ENCODE results near the gene GOLGA8H. TPM values are rescaled to one million over a fixed set of nuclear protein-coding genes. Genes with fewer than 3 reads are reported as not detected.
A peak's percentile ranks its signal among the peaks of the same experiment; 100 is the strongest.
"Not testable (repeated sequence)": the region's sequence is repeated elsewhere in the genome, so short reads cannot be mapped to it uniquely, and the experiment has no call there.

The GOLGA8H gene
- total and polyA plus RNA-seq, 2 of the 8 experiments (the other 6 are each of a cell fraction or from before 2014, with no cell fraction given), result 0.26 to 1.4 TPM

DNA sequence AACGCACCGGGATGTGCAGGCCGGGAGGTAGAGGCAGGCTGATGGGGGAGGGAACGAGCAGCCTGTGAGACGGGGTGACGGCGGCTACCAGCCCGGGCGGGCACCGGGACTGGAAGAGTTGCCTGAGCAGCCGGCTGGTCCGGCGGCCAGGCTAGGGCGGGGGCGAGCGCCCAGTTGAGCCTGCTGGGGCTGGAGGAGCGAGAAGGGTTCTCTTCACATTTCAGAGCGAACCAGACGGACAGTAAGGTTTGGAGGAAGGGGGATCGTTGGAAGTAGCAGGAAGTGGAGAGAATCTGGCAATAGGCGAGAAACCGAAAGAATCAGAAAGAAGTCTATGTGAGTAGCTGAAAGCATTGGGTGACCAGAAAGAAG, 22.4 kb downstream of the GOLGA8H start:
- POLR2A ChIA-PET (ENCODE audit: partially characterized antibody); H3K79me1 ChIP-seq (ENCODE audit: low read depth, low read length); H3K36me3 ChIP-seq (ENCODE audit: control insufficient read depth in 2 of 4, insufficient read depth in 4 of 4, low read length in 3 of 4); DNase-seq (ENCODE audit: low read depth in 1 of 2, low spot score in 2 of 2); H3K23me2 ChIP-seq (ENCODE audit: low read depth, low read length); H4K5ac ChIP-seq (ENCODE audit: insufficient read length, low read depth, low read length); H2AK5ac ChIP-seq (ENCODE audit: low read depth, low read length); H2BK120ac ChIP-seq (replicated peaks; ENCODE audit: low read depth, low read length); CTCF ChIA-PET (ENCODE audit: partially characterized antibody); H2BK20ac ChIP-seq (ENCODE audit: low read length); H3K4me1 ChIP-seq (replicated peaks in 1 of 4; ENCODE audit: control insufficient read depth in 3 of 4, insufficient read depth in 4 of 4, low read length in 3 of 4); H3K23ac ChIP-seq (ENCODE audit: insufficient read length); H4K20me1 ChIP-seq (replicated peaks in 1 of 2; ENCODE audit: control insufficient read depth in 1 of 2, insufficient read depth in 2 of 2, low read length in 2 of 2); H4K8ac ChIP-seq (ENCODE audit: extremely low read depth, insufficient read depth, low read length); H3K27me3 ChIP-seq (replicated peaks in 1 of 4; ENCODE audit: control insufficient read depth in 3 of 4, extremely low read depth in 1 of 4, insufficient read depth in 3 of 4, low read length in 3 of 4); H3K9me3 ChIP-seq (ENCODE audit: insufficient read depth in 2 of 2, low read depth in 1 of 2, low read length in 1 of 2); H3K56ac ChIP-seq (replicated peaks; ENCODE audit: insufficient read length, low read depth, low read length); H3K27ac ChIP-seq (ENCODE audit: low read depth, low read length); H3K14ac ChIP-seq (ENCODE audit: insufficient read length); H2BK12ac ChIP-seq (ENCODE audit: low read depth, low read length); FAIRE-seq; H2BK15ac ChIP-seq (ENCODE audit: low read length); H3K18ac ChIP-seq (ENCODE audit: extremely low read depth, low read length); H3K4ac ChIP-seq (replicated peaks; ENCODE audit: insufficient read length, low read depth, low read length); H4K91ac ChIP-seq (replicated peaks; ENCODE audit: insufficient read length, low read length); H2BK5ac ChIP-seq (ENCODE audit: low read depth, low read length): not testable (repeated sequence)
- Histone ChIP-seq H3K4me3 (ENCODE audit: extremely low read depth in 1 of 4, insufficient read depth in 2 of 4, low read depth in 3 of 4, low read length in 4 of 4) (peak overlapping the region; percentile 73 to 95 (median 79)), H3K4me2 (ENCODE audit: insufficient read depth in 1 of 2, low read depth in 2 of 2, low read length in 2 of 2) (peak overlapping the region; percentile 57 to 68), H2AFZ (ENCODE audit: low read length) (peak overlapping the region; percentile 42; the same call in 1 of the 2 replicates), H3K9ac (replicated peaks in 1 of 4; ENCODE audit: extremely low read depth in 1 of 4, low read depth in 3 of 4, low read length in 3 of 4) (peak overlapping the region in 3 of 4 experiments; percentile 67 to 93 (median 73); a peak in 6 of 7 replicates), H3K79me2 (ENCODE audit: control insufficient read depth in 1 of 2, insufficient read depth in 2 of 2, low read length in 2 of 2) (peaks cover 0 to 41% of the 10 kb centered on the region in 2 experiments; a peak in 3 of 4 replicates)
- TF ChIP-seq PHF8 (conservative IDR thresholded peaks at IDR 0.05; ENCODE audit: low read depth, low read length) (0 out of 2 replicates have a peak, but pooled peaks have one; percentile 24), KDM4A (IDR thresholded peaks at IDR 0.05; ENCODE audit: low read depth, low read length, severe bottlenecking) (peak; percentile 21)
- 1% methylated on average over 11 of the region's 22 CpGs; no CpG with 5 or more reads in 1 of the 2 experiments for WGBS, 2 experiments (ENCODE audit: extremely low coverage in 1 of 2, insufficient coverage in 1 of 2, insufficient read length in 1 of 2, insufficient replicate concordance in 2 of 2, low coverage in 1 of 2, low lambda C conversion rate in 2 of 2, missing lambda C conversion rate in 1 of 2)
